ENCODE measurements around the gene LRP1-AS. TPM values are rescaled to one million over a fixed set of nuclear protein-coding genes. Genes with fewer than 3 reads are reported as not detected.
A peak's percentile ranks its signal among the peaks of the same experiment; 100 is the strongest.

Gene LRP1-AS
- total RNA-seq, 2 experiments from 2014 or later = not detected

DNA sequence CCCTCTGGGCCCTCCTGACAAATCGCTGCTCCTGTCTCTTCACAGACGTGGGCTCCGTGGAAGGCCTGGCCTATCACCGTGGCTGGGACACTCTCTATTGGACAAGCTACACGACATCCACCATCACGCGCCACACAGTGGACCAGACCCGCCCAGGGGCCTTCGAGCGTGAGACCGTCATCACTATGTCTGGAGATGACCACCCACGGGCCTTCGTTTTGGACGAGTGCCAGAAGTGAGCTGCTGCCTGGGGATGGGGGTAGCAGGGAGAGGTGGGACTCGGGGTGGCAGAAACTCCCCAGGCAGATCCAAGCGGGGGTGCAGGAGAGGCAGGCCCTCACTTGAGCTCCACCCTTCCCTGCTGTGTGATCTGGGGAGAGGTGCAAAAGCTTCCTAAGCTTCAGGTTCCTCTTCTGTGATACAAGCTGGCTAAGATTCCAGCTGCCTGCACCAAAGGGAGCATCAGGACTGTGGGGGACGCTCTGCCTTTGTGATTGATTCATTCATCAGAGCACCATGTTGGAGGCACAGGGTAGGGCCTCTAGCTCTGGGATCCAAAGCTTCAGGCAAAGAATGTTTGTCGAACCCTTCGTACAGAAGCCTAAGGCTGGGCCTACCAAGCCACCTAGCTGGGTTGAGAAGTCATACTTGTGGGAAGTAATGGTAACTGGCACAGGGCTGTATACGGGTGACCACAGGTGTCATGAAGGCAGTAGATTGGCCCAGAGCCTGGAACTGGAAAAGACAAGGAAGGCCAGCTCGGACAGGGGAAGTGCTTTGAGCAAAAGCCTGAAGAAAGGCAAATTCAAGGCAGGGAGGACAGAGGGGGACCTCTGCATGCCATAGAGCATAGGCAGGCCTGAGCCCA lies 40.0 kb upstream of the LRP1-AS start:
- DNase-seq = no peak
- CTCF ChIA-PET = interaction anchor here (0.5 to 12.7 kb wide), 5 partner anchors 12 to 155 kb away, joined by 3 to 228 read pairs (median 10); partner anchors contain the start of genes LRP1 and STAT6
- Mint-ChIP-seq H3K4me3 (no peak overlapping the region), H3K9me3 (no peaks in the 10 kb centered on the region), H3K4me1 (ENCODE audit: low read depth) (no peaks in the 10 kb centered on the region), H3K36me3 (no peaks in the 10 kb centered on the region), H3K27me3 (no peaks in the 10 kb centered on the region), H3K27ac (no peak overlapping the region)
- POLR2A ChIA-PET = no interaction called here
- intact Hi-C loops (cut with micrococcal nuclease) = no loop called here

DNA sequence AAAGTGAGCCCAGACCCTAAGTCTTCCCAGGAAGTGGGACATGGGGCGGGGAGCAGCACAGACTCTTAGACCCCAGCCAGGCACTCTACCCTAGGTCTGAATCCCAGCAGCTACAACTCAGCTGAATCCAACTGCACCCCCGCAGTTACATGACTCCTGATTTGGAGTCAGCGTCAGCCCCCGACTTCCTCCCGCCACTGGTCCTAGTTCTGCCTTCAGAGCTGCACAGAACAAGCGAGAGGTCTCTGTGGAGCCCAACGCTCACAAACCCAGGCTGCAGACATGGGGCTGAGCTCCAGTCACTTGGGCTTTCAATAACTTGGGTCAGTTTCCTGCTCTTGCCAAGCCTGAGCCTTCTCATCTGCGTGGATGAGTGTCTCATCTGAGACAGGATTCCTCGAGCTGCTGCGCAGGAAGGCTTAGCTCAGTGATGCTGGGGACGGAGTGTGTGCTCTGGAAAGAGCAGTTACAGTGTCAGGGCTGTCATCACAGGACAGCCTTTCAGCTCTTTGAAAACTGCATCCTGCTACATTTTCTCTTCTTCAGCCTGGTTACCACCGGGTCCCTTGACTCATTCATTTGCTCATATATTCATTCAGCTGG lies 38.6 kb upstream of the LRP1-AS start:
- Mint-ChIP-seq H3K27me3 (no peaks in the 10 kb centered on the region), H3K36me3 (no peaks in the 10 kb centered on the region), H3K27ac (no peak overlapping the region), H3K9me3 (no peaks in the 10 kb centered on the region), H3K4me1 (ENCODE audit: low read depth) (no peaks in the 10 kb centered on the region), H3K4me3 (no peak overlapping the region)
- intact Hi-C loops (cut with micrococcal nuclease) = no loop called here
- ChIA-PET CTCF (interaction anchor here (1.1 to 12.7 kb wide), 5 partner anchors 9 to 74 kb away, joined by 3 to 228 read pairs (median 10); partner anchors contain the start of genes LRP1 and STAT6), POLR2A (no interaction called here)
- DNase-seq = no peak

DNA sequence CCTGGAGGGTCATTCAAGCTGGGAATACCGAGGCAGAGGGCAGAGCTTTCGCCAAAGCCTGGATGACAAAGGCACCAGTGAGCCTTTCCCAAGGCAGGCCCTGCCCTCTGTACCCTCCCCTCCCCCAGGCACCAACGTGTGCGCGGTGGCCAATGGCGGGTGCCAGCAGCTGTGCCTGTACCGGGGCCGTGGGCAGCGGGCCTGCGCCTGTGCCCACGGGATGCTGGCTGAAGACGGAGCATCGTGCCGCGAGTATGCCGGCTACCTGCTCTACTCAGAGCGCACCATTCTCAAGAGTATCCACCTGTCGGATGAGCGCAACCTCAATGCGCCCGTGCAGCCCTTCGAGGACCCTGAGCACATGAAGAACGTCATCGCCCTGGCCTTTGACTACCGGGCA lies 38.0 kb upstream of the LRP1-AS start:
- no peak overlapping the region for H3K27ac Mint-ChIP-seq
- no peaks in the 10 kb centered on the region for H3K27me3 Mint-ChIP-seq
- DNase-seq = no peak
- intact Hi-C loops (cut with micrococcal nuclease) = no loop called here
- H3K9me3 Mint-ChIP-seq = no peaks in the 10 kb centered on the region
- H3K4me1 Mint-ChIP-seq (ENCODE audit: low read depth) = no peaks in the 10 kb centered on the region
- CTCF ChIA-PET = interaction anchor here (1.2 to 12.7 kb wide), 3 partner anchors 10 to 62 kb away, joined by 4 to 228 read pairs (median 15); partner anchors contain the start of gene LRP1
- no peaks in the 10 kb centered on the region for H3K36me3 Mint-ChIP-seq
- no peak overlapping the region for H3K4me3 Mint-ChIP-seq
- POLR2A ChIA-PET = no interaction called here

DNA sequence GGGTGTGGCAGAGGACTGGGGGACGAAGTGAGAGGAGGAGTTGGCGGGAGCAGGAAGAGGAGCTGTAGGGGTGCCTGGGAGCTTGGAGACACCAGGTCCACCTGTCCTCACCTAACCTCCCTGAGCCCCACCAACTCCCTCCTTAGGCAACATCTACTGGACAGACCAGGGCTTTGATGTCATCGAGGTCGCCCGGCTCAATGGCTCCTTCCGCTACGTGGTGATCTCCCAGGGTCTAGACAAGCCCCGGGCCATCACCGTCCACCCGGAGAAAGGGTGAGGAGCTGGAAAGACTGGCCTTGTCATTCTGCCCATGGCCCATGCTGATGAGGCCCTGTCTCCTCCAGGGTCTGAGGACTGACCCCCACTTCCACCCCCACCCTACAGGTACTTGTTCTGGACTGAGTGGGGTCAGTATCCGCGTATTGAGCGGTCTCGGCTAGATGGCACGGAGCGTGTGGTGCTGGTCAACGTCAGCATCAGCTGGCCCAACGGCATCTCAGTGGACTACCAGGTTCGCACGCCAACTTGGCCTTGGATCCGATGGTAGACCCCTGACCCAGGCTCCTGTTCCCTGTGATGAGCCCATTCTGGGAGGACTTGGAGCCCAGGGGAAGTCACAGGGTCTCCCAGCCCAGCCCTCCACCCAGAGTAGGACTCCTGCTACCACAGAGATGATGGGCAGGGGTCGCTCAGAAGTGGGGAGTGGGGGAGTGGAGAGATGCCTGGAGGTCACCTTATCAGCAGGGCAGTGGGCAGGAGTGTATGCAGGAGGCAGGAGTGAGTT lies 36.7 kb upstream of the LRP1-AS start:
- Mint-ChIP-seq H3K9me3 (no peaks in the 10 kb centered on the region), H3K4me3 (no peak overlapping the region), H3K36me3 (no peaks in the 10 kb centered on the region), H3K4me1 (ENCODE audit: low read depth) (no peaks in the 10 kb centered on the region), H3K27me3 (no peaks in the 10 kb centered on the region), H3K27ac (no peak overlapping the region)
- ChIA-PET CTCF (interaction anchor here (0.9 to 12.7 kb wide), 15 partner anchors 10 to 430 kb away, joined by 3 to 228 read pairs (median 4); partner anchors contain the start of genes HSD17B6, LRP1 and STAT6), POLR2A (no interaction called here)
- intact Hi-C loops (cut with micrococcal nuclease) = loop anchor here (1.0 to 5.0 kb wide), 4 partner anchors 60 to 432 kb away; partner anchors contain the start of gene PRIM1
- DNase-seq = no peak

DNA sequence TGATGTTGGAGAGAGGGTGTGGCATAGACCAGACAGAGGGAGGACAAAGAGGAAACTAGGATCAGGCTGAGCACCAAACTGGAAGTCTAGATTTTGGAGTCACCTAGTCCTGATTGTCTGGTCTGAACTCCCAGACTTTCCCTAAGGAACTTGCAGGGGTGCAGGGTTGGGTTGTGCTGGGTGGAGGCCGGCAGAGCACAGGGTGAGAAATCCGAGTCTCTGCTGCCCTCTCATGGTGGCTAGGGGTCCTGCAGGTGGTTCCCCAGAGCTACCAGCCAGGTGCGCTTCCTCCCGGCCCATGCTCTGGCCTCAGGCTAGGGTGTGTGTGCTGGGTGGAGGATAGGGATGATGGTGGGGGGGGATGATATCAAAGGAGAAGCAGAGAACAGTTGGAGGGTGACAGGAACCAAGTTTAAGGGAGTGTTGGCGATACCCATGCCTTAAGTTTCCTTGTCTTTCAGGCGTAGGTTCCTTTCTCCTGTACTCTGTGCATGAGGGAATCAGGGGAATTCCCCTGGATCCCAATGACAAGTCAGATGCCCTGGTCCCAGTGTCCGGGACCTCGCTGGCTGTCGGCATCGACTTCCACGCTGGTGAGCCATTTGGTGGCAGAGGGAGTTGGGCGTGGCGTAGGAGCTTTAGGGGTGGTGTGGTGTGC lies 35.6 kb upstream of the LRP1-AS start:
- intact Hi-C loops (cut with micrococcal nuclease) = loop anchor here (1.0 to 5.0 kb wide), 4 partner anchors 59 to 431 kb away; partner anchors contain the start of gene PRIM1
- ChIA-PET POLR2A (no interaction called here), CTCF (interaction anchor here (0.6 to 12.7 kb wide), 32 partner anchors 9 to 430 kb away, joined by 3 to 228 read pairs (median 4); partner anchors contain the start of genes HSD17B6, LRP1 and STAT6)
- no peaks in the 10 kb centered on the region for H3K27me3 Mint-ChIP-seq
- no peak overlapping the region for H3K27ac Mint-ChIP-seq
- no peaks in the 10 kb centered on the region for H3K4me1 Mint-ChIP-seq (ENCODE audit: low read depth)
- no peaks in the 10 kb centered on the region for H3K36me3 Mint-ChIP-seq
- no peak overlapping the region for H3K4me3 Mint-ChIP-seq
- peak; percentile 87 for DNase-seq
- H3K9me3 Mint-ChIP-seq = no peaks in the 10 kb centered on the region

DNA sequence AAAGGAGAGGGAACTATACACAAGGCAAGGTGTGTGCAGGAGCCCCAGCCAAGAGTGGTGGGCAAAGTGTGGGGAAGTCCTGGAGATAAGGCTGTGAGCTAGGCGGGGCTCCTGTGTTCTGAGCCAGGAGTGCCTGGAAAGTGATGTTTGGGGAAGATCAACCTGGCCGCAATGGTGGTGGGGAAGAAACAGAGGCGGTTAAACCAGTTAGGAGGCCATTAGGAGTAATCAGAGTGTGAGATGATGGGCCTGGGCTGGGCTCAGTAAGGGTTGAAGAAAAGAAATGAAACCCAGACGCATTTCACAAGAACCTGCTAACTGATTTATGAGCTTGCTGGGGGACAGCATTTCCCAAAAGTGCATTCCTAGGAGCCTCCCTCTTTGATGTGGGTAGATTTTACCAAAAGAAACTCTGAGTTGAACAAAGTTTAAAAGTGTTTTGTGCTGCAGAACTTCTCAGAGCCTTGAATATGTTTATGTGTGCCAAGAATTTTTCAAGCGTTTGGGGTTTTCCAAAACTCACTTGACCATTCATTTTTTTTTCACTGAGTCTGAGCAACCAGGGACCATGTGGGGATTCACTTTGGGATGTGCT lies 34.2 kb upstream of the LRP1-AS start:
- POLR2A ChIA-PET = no interaction called here
- H3K4me3 Mint-ChIP-seq = no peak overlapping the region
- intact Hi-C loops (cut with micrococcal nuclease) = loop anchor here (2.0 to 5.0 kb wide), 3 partner anchors 113 to 429 kb away; partner anchors contain the start of gene PRIM1

DNA sequence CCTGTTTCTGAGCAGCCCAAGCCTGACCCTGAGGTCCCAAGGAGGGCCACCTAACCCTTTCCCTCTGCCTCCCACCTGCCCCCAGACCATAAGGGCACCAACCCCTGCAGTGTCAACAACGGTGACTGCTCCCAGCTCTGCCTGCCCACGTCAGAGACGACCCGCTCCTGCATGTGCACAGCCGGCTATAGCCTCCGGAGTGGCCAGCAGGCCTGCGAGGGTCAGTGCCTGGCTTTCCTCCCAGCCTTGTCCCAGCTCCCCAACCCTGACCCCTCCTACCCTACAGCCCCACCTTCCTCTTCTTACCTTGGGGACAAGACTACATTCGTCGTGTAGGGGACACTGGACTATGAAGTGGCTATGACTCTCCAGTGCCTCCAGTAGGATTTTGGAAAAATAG lies 33.7 kb upstream of the LRP1-AS start:
- H3K9me3 Mint-ChIP-seq = no peaks in the 10 kb centered on the region
- ChIA-PET CTCF (interaction anchor here (0.5 to 12.7 kb wide), 9 partner anchors 9 to 553 kb away, joined by 3 to 228 read pairs (median 4); partner anchors contain the start of gene LRP1), POLR2A (no interaction called here)
- no peak for DNase-seq
- no peak overlapping the region for H3K27ac Mint-ChIP-seq
- H3K27me3 Mint-ChIP-seq = no peaks in the 10 kb centered on the region
- H3K36me3 Mint-ChIP-seq = no peaks in the 10 kb centered on the region
- intact Hi-C loops (cut with micrococcal nuclease) = loop anchor here (5.0 kb wide), 1 partner anchor 429 kb away; the partner anchor contains the start of gene PRIM1
- H3K4me3 Mint-ChIP-seq = no peak overlapping the region
- H3K4me1 Mint-ChIP-seq (ENCODE audit: low read depth) = no peaks in the 10 kb centered on the region

More for the DNA sequence above, 34.2 kb upstream of the LRP1-AS start:
- H3K36me3 Mint-ChIP-seq = no peaks in the 10 kb centered on the region
- H3K4me1 Mint-ChIP-seq (ENCODE audit: low read depth) = no peaks in the 10 kb centered on the region
- no peaks in the 10 kb centered on the region for H3K9me3 Mint-ChIP-seq
- CTCF ChIA-PET = interaction anchor here (0.6 to 12.7 kb wide), 11 partner anchors 9 to 641 kb away, joined by 3 to 228 read pairs (median 4); partner anchors contain the start of genes LRP1 and STAT6
- H3K27me3 Mint-ChIP-seq = no peaks in the 10 kb centered on the region
- no peak overlapping the region for H3K27ac Mint-ChIP-seq
- DNase-seq = no peak

DNA sequence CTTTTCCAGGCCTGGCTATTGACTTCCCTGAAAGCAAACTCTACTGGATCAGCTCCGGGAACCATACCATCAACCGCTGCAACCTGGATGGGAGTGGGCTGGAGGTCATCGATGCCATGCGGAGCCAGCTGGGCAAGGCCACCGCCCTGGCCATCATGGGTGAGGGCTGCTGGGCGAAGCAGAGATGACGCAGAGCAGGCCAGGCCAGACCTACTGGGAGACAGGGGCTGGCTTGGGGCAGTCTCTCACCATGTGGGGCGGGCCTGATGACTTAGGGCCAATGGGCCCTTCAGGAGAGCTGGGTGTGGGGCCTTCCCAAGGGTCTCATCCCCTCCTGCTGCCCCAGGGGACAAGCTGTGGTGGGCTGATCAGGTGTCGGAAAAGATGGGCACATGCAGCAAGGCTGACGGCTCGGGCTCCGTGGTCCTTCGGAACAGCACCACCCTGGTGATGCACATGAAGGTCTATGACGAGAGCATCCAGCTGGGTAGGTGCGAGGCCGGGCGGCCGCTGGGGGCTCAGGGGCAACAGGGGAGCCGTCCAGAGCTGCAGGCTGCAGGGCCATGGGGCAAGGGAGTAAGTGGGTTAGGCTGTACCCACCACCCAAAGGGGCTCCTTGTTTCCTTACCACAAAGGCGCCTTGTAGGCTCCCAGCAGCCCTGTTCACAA lies 33.0 kb upstream of the LRP1-AS start:
- Mint-ChIP-seq H3K27ac (no peak overlapping the region), H3K27me3 (no peaks in the 10 kb centered on the region), H3K9me3 (no peaks in the 10 kb centered on the region), H3K36me3 (no peaks in the 10 kb centered on the region), H3K4me1 (ENCODE audit: low read depth) (no peaks in the 10 kb centered on the region), H3K4me3 (no peak overlapping the region)
- POLR2A ChIA-PET = no interaction called here
- intact Hi-C loops (cut with micrococcal nuclease) = loop anchor here (5.0 kb wide), 1 partner anchor 428 kb away; the partner anchor contains the start of gene PRIM1
- no peak for DNase-seq
- CTCF ChIA-PET = interaction anchor here (0.5 to 12.7 kb wide), 5 partner anchors 33 to 552 kb away, joined by 3 to 228 read pairs (median 3); partner anchors contain the start of gene LRP1

DNA sequence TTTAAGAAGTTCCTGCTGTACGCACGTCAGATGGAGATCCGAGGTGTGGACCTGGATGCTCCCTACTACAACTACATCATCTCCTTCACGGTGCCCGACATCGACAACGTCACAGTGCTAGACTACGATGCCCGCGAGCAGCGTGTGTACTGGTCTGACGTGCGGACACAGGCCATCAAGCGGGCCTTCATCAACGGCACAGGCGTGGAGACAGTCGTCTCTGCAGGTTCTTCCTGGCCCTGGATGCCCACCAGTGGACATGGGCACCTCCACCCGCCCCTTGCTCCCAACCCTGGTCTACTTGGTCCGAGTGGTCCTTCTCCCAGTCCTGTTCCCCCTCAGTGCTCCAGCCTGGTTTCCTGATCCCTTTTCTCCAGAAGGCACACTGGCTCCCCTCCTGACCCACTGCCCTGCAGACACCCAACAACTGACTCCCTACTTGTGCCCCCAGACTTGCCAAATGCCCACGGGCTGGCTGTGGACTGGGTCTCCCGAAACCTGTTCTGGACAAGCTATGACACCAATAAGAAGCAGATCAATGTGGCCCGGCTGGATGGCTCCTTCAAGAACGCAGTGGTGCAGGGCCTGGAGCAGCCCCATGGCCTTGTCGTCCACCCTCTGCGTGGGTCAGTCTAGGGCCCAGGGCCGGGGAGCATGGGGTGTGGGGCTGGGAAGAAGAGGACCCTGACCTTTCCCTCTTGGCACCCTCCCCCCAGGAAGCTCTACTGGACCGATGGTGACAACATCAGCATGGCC lies 32.1 kb upstream of the LRP1-AS start:
- no peaks in the 10 kb centered on the region for H3K36me3 Mint-ChIP-seq
- H3K4me3 Mint-ChIP-seq = no peak overlapping the region
- H3K9me3 Mint-ChIP-seq = no peaks in the 10 kb centered on the region
- ChIA-PET CTCF (interaction anchor here (12.7 kb wide), 1 partner anchor 56 kb away, joined by 228 read pairs; the partner anchor contains the start of gene LRP1), POLR2A (no interaction called here)
- no peaks in the 10 kb centered on the region for H3K4me1 Mint-ChIP-seq (ENCODE audit: low read depth)
- DNase-seq = no peak
- no peaks in the 10 kb centered on the region for H3K27me3 Mint-ChIP-seq
- intact Hi-C loops (cut with micrococcal nuclease) = loop anchor here (5.0 kb wide), 1 partner anchor 427 kb away; the partner anchor contains the start of gene PRIM1
- H3K27ac Mint-ChIP-seq = no peak overlapping the region

DNA sequence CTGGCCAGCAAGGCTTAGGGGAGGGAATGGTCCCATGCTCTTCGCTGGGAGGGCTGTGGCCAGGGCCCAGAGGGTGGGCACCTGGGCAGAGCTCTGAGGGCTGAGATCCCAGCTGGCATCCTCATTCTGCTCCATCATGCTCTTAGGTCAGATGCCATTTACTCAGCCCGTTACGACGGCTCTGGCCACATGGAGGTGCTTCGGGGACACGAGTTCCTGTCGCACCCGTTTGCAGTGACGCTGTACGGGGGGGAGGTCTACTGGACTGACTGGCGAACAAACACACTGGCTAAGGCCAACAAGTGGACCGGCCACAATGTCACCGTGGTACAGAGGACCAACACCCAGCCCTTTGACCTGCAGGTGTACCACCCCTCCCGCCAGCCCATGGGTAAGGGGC lies 30.8 kb upstream of the LRP1-AS start:
- CTCF ChIA-PET = no interaction called here
- DNase-seq = no peak
- intact Hi-C loops (cut with micrococcal nuclease) = no loop called here

More for the DNA sequence above, 30.8 kb upstream of the LRP1-AS start:
- H3K27ac Mint-ChIP-seq = no peak overlapping the region
- no peaks in the 10 kb centered on the region for H3K9me3 Mint-ChIP-seq
- H3K4me1 Mint-ChIP-seq (ENCODE audit: low read depth) = no peaks in the 10 kb centered on the region
- POLR2A ChIA-PET = no interaction called here
- no peaks in the 10 kb centered on the region for H3K36me3 Mint-ChIP-seq
- no peak overlapping the region for H3K4me3 Mint-ChIP-seq
- H3K27me3 Mint-ChIP-seq = no peaks in the 10 kb centered on the region
